DMS114 treated with DMSO at 0.1 percent for 48 hours (cell line): ENCODE data around the gene ATP1A3.
"Not testable (repeated sequence)": the region's sequence is repeated elsewhere in the genome, so short reads cannot be mapped to it uniquely, and the experiment has no call there.

Experiments used
- DNase-seq: peaks from one replicate; lab custom pipeline; 2025; ENCODE audit not compliant: unreplicated experiment; lab: John Stamatoyannopoulos, UW

Gene ATP1A3

DNA sequence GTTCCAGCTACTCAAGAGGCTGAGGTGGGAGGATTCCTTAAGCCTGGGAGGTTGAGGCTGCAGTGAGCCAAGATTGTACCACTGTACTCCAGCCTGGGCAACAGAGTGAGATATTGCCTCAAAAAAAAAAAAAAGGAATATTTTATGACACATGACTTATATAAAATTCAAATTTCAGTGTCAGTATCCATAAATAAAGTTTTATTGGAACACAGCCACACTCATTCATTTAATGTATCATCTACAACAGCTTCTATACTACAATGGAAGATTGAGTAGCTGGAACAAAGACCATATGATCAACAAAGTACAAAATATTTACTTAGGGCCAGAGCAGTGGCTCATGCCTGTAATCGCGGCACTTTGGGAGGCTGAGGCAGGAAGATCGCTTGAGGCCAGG lies 18.7 kb upstream of the ATP1A3 start:
- not testable (repeated sequence) for DNase-seq

DNA sequence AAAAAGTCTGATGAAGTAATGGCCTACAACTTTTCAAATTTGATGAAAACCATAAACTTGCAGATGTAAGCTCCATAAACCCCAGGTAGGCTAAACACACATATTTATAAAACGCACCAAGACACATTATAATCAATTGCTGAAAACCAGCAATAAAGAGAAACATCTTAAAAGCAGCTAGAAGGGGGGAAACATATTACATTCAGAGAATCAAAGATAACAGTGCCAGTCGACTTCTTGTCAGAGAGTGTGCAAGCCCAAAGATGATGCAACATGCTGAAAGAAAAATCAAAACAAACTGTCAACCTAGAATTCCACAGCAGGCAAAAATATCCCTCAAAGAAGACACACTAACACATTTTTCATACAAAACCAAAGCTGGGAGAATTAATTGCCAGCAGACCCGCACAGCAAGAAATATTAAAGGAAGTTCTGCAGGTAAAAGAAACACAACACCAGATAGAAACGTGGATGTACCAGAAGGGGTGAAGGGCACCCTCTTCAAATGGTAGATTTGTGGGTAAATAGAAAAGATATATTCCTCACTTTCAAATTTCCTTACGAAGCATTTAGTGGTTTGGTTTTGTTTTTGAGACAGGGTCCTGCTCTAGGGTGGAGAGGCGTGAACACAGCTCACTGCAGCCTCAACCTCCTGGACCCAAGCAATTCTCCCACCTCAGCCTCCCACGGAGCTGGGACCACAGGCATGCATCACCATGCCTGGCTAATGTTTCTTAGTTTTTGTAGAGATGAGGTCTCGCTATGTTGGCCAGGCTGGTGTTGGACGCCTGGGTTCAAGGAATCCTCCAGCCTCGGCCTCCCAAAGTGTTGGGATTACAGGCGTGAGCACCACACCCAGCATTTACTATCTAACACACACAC lies 16.5 kb upstream of the ATP1A3 start:
- no peak for DNase-seq

DNA sequence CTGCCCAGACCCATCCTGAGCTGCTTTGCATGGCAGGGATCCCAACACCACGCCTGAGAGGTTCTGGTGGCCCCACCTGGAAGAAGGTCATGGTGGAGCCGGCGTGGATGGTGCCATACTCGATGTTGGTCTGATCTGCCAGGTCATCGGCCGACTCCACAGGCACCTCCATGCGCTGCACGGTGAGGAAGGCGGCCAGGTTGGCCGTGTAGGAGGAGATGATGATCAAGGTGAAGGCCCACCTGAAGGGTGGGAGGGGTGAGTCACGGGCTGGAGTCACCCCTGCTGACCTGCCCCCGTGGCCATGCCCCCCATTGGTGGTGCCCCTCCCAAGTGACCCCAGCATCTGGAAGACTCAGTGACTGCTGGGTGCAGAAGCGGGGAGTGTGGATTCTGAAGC lies 12.5 kb upstream of the ATP1A3 start:
- DNase-seq: no peak

DNA sequence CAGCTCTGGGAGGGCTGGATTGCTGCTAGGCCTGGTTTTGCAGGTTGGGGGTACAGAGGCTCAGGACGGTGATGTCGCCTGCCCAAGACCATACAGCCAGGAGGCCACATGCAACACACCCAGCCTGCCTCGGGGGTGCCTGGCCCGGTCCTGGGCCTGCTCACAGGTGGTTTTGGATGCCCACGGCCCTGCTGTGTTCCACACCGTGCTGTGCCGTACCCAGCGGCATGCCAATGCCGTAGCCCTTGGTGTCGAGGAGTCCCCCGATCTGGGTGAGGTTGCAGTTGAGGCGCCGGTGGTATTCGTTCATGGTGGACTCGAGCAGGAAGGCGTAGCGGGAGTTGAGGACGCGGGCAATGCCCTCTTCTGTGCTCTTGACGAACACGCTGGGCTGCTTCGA lies 11.5 kb upstream of the ATP1A3 start:
- DNase-seq: no peak

DNA sequence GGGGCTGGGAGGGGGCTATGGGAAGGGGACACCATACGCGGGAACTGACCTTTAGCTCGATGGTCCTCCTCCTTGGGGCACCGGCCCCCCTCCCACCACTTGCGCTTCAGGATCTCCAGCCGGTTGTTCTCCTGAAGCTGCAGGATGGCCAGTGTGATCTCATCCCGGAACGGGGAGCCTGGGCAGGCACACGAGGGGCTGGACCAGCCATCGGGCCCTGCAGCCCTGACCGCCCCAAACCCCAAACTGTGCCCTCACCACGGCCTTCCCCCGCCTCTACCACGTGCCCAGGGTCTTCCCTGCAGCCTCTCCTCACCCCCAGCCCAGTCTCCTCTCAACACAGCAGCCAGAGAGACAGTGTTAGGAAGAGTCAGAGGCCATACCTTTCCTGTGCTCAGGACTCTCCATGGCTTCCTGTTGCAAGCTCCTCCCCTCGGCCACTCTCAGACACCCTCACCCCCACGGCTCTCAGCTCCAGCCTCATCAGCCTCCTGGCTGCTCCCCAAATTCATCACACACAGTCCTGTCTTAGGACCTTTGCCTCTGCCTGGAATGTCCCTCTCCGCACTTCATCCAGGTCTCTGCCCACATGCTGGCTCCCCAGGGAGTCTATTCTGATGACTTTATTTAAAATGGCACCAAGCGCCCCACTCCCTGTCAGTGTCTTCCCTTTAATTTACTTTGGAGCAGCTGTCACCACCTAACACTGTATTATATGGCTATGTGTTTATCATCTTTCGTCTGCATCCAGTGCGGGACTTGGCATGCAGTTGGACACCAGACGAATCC lies 9.7 kb upstream of the ATP1A3 start:
- no peak for DNase-seq

DNA sequence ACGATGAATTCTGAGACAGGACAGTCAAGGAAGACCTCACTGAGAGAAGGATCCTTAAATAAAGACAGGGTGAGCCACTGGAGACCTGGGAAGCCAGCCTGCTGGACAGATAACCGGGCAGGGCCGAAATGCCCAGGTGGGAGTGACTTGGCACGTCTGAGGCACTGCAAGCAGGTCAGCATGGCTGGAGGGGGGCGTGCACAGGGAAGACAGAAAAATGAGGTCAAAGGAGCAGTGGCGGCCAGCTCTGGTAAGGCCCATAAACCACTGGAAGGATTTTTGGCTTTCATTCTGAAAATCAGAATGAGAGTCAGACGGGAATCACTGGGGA lies 5.8 kb upstream of the ATP1A3 start:
- no peak for DNase-seq

DNA sequence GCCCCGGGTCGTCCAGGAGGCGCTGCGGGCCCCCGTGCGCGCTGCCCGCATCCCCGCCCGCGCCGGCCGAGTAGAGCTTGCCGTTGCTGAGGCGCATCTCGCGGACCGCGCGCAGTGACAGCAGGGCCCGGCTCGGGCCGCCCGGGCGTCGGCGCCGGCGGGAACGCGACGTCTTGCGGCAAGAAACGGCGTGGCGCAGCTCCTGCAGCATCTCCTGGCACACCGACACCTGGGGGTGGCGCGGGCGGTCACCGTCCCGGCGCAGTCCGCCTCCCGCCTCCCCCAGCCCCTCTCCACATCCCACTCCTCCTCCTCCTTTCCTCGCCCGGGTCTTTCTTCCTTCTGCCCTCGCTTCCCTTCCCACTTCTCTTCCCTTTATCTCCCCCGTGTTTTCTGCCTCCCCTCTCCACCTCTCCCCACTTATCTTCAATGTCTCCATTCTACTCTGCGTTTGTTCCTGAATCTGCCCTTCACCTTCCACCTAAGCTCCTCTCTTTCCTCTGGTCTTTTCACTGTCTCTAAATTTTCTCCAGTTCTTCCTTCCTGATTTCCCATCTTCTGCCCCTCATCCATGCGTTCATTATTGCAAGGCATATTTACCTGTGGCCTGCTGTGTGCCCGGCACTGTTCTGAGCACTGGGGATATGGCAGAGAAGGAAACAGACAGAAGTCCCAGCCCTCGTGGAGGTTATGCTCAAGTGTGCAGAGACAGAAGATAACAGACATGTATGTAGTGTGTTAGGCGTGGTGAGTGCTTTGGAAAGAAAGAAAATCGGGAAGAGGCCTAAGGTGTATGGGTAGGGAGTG lies 5.2 kb upstream of the ATP1A3 start:
- no peak for DNase-seq

DNA sequence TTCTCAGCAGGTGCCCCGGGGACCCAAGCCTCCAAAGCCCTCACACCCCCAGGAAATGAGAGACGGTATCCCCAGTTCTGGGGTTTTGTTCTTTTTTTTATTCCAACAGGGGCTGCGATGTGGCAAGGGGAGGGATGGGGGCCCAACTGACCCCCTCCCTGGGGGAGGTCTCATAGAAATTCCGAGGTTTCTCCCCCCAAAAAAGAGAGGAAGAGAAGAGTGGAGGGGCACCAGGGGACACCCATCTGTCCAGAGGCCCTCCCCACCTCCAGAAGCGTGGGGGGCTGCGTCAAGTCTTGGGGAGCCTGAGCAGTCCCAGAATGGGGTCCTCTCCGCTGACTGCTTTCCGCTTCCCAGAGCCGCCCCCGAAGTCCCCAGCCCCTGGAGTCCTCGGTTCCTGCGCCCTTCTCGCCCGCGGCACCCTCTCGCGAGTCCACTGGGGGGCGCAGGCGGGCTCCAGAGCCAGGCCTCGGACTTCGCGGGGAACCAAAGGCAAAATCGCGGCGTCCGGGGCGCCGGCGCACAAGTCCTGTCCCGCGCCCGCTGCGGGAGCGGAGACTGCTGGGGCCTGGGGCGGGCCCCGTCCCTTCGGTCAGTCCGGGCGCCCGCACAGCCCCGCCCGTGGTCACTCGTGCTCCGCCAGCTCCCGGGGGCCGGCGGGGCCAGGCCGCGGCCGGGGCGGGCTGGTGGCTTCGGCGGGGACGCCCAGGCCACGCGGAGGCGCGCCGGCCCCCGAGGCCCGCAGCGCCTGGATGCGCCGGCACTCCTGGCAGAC lies 4.4 kb upstream of the ATP1A3 start:
- DNase-seq: peak; percentile 23

DNA sequence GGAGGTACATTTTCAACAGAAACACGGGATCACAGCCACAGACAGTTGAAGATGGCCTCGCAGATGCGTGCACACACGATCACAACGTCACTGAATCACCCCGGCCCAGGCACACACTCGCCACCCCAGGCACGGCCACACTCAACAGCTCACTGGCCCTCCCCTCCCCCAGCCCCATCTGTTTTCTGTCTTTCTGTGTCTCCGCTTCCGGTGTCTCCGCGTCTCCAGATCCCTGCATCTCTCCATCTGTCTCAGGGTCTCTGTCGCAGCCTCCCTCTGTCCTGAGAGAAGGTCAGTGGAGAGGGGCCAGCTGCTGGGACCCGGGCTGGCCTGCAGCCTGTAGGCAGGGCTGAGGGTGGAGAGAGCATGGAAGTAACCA lies 3.8 kb upstream of the ATP1A3 start:
- no peak for DNase-seq

DNA sequence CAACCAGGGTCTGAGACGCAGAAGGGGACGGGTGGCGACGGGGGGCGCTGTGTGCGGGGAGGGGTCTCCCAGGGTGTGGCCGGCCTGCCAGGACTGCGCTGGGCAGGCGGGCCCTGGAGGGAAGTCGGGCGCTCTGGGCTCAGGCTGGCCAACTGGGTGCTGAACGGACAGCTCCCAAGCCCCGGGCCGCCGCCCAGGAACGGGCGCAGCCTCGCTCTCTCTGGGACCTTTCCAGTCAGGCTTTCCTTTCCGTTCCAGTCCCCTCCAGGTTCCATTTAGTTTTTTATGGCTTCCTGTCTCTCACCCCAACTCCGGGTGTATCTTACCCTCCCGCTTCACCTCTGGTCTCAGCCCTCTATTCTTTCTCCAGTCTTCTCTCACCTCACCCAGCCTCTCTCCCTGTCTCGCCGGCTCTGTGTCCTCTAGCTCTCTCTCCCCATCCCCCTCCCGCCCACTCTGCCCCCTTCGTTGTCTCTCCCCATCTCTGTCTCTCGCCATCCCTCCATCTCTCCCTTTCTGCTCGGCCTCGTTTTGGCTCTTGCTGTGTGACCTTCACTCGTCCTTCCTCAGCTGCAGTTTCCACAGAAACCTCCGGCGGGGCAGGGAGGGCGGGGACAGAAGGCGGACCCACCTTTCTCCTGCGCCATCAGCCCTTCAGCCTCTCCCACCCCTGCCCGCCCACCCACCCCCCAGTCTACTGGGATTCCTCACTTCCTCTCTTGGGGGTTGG lies 3.3 kb upstream of the ATP1A3 start:
- no peak for DNase-seq

DNA sequence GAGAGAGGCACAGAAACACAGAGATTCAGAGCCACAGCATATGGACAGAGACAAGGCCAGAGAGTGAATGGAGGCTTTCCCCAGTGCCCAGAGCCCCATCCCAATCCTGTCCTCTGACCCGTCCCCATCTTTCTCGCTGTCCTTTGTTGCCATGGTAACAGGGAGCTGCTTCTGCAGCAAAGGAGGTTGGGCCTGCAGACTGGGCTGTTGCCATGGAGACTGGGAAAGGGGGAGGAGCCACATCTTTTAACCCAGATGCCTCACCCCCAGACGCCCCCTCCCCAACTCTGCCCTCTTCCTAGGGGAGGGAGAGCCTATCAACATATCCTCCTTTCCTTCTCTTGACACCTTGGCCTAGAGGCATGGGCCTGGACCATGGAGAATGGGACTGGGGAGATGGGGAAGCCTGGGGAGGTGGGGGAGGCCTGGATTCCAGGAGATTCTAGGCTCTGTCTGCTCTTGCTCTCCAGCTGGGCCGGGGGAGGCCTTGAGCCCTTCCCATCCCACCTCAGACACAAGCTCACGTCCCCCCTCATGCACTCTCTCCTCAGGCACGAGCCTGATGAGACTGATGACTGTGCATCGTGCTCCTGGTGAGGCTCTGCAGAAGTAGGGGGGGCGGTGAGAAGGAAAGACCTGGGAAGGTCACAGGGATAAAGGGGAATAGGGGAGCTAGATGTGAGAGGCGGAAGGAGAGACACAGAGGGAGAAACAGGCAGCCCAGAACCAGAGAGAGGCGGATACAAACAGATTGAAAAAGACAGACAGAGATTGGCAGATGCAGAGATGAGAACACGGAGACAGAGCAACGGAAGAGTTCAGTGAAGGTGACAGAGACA lies 2.1 kb upstream of the ATP1A3 start:
- no peak for DNase-seq

DNA sequence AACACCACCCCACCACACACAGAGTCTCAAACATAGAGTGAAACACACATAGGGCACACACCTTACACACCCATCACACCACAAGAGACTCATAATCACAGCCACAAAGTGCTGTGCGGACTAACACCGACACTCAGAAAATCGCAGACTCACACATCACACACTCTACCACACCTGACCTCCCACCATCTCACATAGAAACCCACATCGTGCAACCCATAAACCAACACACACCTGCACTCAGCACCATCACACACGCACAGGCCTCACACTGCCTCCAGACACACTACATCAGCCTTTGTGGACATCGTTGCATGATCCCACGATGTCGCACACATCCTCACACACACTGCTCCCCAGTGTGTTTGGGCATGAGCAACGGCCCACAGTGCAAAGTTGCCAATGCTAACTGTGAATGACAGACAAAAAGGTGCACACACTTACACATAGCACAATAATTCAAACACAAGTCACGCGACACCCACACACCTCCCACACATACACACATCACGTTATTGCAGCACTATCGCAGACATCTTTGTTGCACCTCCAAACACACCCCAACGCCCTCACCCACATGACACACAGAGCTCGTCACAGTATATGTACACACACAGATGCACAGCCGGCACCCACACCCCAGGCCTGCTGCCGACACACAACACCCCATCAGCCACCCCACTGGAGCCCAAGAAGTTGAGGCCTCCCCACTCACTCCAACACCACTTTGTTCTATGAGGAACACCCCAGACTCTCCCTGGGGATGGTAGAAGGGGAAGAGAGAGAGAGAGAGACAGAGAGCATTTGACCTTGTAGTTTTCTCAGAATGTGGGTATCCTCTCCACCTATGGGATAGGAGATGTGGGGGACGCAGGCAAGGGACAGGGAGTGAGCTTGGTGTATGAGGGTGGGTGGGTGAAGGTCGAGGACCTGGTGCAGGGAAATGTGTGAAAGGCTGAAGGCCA lies 1.2 kb upstream of the ATP1A3 start:
- no peak for DNase-seq

DNA sequence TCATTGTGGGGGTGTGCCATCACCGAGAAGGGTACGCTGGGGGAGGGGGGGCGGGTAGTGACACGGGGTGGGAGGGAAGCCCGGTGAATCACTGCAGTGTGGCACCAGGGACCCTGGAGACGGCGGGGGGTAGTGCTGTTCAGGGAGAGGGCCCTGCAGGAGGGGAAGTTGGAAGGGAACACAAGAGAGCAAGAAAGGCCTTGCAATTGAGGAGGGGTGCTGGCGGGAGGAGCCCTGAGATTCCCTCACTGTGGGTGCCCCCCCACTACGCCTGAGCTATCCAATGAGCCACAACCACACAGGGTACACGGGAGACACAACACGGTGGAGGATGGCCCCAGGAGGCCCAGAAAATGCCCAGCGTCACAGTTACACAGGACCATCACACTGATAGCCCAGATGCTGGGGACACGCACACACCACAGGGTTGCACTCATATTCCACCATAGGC lies 516 bp upstream of the ATP1A3 start:
- DNase-seq: no peak

DNA sequence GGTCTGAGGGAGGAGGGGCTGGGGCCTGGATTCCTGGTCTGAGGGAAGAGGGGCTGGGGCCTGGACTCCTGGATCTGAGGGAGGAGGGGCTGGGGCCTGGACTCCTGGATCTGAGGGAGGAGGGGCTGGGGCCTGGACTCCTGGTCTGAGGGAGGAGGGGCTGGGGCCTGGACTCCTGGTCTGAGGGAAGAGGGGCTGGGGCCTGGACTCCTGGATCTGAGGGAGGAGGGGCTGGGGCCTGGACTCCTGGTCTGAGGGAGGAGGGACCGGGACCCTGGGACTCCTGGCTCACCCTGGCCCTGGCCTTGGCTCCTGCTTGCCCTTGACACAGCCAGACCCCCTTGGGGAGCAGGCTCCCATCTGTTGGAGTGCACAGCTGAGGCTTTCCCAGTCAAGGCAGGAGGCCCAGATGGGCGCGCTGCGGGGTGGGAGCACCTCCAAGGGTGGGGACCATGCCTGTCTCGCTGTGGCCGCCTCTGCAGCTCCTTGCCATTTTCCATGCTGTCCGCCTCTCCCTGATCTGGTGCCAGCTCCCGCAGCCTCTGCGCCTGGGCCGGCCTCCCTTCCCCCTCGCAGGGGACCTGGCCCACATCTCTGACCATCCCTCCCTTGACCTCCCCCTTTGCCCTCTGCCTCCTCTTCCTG lies 2.0 kb downstream of the ATP1A3 start:
- DNase-seq: not testable (repeated sequence)

DNA sequence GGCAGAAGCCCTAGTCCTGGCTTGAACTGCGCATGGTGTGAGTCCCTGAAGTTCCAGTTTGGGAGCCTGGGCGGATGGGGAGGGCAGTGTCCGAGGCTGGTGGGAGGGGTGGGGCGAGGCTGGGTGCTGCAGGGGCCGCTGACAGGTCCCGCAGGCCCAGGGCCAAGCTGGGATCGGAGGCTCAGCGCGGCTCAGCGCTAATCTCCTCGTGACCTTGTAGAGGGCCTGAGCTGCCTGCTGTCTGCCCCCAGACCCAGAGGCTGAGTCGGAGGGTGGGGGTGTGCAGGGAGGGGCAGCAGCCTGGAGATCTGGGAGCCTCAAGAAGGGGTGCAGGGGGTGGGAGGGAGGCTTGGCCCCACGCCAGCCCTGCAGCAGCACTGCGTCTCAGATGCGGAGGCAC lies 3.0 kb downstream of the ATP1A3 start:
- DNase-seq: no peak

DNA sequence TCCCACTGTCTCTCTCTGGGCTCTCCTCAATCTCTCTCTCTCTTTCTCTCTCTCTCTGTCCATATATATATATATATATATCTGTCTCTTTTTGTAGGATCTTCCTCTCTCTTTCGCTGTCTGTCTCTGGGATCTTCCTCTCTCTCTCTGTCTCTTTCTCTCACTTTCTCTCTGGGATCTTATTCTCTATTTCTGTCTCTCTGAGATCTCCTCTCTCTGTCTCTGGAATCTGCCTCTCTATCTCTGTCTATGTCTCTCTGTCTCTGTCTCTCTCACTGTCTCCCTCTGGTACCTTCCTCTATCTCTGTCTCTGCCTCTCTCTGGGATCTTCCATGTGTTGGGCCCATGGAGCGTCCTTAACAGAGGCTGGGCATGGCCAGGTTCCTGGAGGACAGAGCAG lies 3.4 kb downstream of the ATP1A3 start:
- no peak for DNase-seq

DNA sequence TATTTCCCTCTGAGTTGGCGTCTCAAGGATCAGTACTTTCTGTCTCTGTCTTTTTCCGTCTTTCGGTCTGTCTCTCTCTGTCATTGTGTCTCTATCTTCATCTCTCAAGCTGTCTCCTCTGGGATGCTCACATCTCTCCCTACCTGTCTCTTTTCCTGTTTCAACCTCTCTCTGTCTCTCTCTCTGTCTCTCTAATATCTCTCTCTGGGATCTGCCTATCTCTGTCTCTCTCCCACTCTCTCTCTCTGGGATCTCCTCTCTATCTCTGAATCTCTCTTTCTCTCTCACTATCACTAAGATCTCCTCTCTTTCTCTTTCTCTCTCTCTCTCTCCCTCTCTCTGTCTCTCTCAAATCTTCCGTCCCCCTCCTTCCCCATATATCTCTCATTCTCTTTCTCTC lies 4.0 kb downstream of the ATP1A3 start:
- no peak for DNase-seq

DNA sequence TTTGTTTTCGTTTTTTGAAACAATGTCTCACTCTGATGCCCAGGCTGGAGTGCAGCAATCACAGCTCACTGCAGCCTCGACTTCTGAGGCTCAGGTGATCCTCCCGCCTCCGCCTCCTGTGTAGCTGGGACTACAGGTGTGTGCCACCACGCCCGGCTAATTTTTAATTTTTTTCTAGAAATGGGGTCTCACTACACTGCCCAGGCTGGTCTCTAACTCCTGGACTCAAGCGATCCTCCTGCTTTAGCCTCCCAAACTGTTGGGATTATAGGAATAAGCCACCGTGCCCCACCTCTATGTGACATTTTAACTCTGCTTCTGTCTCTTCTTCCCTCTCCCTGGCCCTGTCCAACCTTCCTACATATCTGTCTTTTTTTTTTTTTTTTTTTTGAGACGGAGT lies 5.1 kb downstream of the ATP1A3 start:
- no peak for DNase-seq
